ENCODE data around the gene CTLA4.

The CTLA4 gene

GRCh38 chr2:203905656-203906055 is 38.1 kb downstream of the CTLA4 start:
- TF ChIP-seq POLR2AphosphoS5 (IDR thresholded peaks at IDR 0.05; ENCODE audit: low read depth) (no peak), GABPA (IDR thresholded peaks at IDR 0.05; ENCODE audit: low read depth) (no peak), SPI1 (IDR thresholded peaks at IDR 0.05; ENCODE audit: borderline replicate concordance, low read depth) (no peak), REST (IDR thresholded peaks at IDR 0.05; ENCODE audit: insufficient replicate concordance, low read depth) (no peak)
- TF ChIP-seq, protein P1, sequence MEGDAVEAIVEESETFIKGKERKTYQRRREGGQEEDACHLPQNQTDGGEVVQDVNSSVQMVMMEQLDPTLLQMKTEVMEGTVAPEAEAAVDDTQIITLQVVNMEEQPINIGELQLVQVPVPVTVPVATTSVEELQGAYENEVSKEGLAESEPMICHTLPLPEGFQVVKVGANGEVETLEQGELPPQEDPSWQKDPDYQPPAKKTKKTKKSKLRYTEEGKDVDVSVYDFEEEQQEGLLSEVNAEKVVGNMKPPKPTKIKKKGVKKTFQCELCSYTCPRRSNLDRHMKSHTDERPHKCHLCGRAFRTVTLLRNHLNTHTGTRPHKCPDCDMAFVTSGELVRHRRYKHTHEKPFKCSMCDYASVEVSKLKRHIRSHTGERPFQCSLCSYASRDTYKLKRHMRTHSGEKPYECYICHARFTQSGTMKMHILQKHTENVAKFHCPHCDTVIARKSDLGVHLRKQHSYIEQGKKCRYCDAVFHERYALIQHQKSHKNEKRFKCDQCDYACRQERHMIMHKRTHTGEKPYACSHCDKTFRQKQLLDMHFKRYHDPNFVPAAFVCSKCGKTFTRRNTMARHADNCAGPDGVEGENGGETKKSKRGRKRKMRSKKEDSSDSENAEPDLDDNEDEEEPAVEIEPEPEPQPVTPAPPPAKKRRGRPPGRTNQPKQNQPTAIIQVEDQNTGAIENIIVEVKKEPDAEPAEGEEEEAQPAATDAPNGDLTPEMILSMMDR (IDR thresholded peaks at IDR 0.05; ENCODE audit: insufficient read depth, low read length) = no peak

DNA sequence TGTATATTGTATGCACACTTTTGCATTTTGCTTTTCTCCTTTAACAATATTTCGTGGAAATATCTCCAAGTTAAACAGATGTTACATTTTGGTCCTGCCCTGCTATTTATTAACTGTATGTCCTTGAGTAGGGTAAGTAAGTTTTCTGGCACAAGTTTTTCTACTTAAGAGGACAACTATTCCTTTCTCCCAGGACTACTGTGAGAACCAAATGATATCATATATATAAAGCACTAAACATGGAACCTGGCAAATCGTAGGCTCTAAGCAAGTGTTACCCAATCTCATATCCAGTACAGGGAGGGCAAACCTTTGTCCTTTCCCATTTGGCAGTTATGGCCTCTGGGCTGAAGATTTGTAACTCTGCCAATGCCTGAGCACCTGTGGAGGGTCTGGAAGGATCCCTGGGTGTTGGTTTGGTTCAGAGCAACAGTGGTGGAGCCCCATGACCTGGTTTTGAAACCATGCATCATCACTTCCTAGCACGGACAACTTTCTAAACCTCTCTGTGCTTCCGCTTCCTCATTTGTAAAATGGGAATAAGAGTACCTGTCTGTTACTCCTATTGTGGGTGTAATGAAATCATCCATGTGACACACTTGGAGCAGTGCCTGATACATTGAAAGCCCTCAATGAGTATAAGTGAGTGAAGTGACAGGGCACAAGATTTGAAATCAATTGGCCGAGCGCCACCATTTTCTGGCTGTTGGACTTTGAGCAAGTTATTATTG is 40.7 kb downstream of the CTLA4 start:
- TF ChIP-seq POLR2AphosphoS5 (IDR thresholded peaks at IDR 0.05; ENCODE audit: low read depth) (no peak), SPI1 (IDR thresholded peaks at IDR 0.05; ENCODE audit: borderline replicate concordance, low read depth) (peak; percentile 87)
- peak; percentile 58 to 74 for DNase-seq (ENCODE audit: low read depth in 1 of 2, low spot score in 1 of 2)
- Histone ChIP-seq H3K4me3 (replicated peaks; ENCODE audit: insufficient read depth, low read length) (no peak overlapping the region), H3K27me3 (ENCODE audit: insufficient read depth, poor library complexity, severe bottlenecking) (no peaks in the 10 kb centered on the region), H3K27ac (replicated peaks) (peak overlapping the region; percentile 61)

More at GRCh38 chr2:203905656-203906055, 38.1 kb downstream of the CTLA4 start:
- no peak overlapping the region for H3K4me3 ChIP-seq (replicated peaks; ENCODE audit: insufficient read depth, low read length)
- no peaks in the 10 kb centered on the region for H3K27me3 ChIP-seq (ENCODE audit: insufficient read depth, poor library complexity, severe bottlenecking)
- H3K27ac ChIP-seq (replicated peaks) = no peak overlapping the region
- no peak for DNase-seq (ENCODE audit: low read depth in 1 of 2, low spot score in 1 of 2)

GRCh38 chr2:203908797-203909185 is 41.2 kb downstream of the CTLA4 start:
- 0 out of 2 replicates have a peak overlapping the region, but pooled peaks have one; percentile 21 for H3K27ac ChIP-seq (replicated peaks)
- DNase-seq (ENCODE audit: low read depth in 1 of 2, low spot score in 1 of 2) = no peak
- H3K4me3 ChIP-seq (replicated peaks; ENCODE audit: insufficient read depth, low read length) = no peak overlapping the region
- TF ChIP-seq POLR2AphosphoS5 (IDR thresholded peaks at IDR 0.05; ENCODE audit: low read depth) (no peak), SPI1 (IDR thresholded peaks at IDR 0.05; ENCODE audit: borderline replicate concordance, low read depth) (no peak), REST (IDR thresholded peaks at IDR 0.05; ENCODE audit: insufficient replicate concordance, low read depth) (no peak), GABPA (IDR thresholded peaks at IDR 0.05; ENCODE audit: low read depth) (no peak)
- TF ChIP-seq, protein P1 (IDR thresholded peaks at IDR 0.05; ENCODE audit: insufficient read depth, low read length) = no peak
- no peaks in the 10 kb centered on the region for H3K27me3 ChIP-seq (ENCODE audit: insufficient read depth, poor library complexity, severe bottlenecking)

DNA sequence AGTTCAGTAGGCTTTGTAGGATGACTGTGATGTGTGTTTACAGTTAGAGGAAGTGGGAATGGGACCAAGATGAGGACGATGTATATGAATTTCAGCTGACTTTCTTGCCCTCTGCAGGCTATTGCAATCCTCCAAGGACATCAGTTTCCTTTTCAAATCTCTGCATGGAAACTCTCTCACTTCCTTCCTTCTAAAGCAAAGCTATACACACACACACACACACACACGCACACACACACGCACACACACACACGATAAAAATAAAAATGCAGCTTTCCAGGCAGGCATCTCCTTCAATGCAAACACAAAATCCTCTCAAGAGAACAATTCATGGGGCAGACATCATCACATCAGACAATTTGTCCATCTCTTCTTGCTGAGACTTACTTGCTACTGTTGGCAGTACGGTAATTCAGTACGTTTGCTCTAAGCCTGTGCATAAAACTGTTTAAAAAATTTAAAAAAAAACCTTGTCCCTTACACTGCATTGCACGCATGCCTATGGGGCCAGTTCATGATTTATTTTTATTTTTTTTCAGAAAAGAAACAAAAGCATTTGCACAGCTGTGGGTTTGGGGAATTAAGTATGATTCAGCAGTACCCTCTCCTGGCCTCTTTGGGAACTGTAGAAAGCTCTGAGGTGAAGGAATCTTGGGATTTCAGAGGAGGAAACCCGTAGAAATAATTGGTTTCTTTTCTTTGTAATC is 41.8 kb downstream of the CTLA4 start:
- peaks cover 2% of the 10 kb centered on the region for H3K27me3 ChIP-seq (ENCODE audit: insufficient read depth, poor library complexity, severe bottlenecking)
- TF ChIP-seq POLR2AphosphoS5 (IDR thresholded peaks at IDR 0.05; ENCODE audit: low read depth) = no peak
- TF ChIP-seq, protein P1 (IDR thresholded peaks at IDR 0.05; ENCODE audit: insufficient read depth, low read length) = peak; percentile 30
- TF ChIP-seq GABPA (IDR thresholded peaks at IDR 0.05; ENCODE audit: low read depth) = no peak
- TF ChIP-seq SPI1 (IDR thresholded peaks at IDR 0.05; ENCODE audit: borderline replicate concordance, low read depth) = peak; percentile 57
- no peak for TF ChIP-seq REST (IDR thresholded peaks at IDR 0.05; ENCODE audit: insufficient replicate concordance, low read depth)
- 0 out of 2 replicates have a peak overlapping the region, but pooled peaks have one; percentile 21 for H3K27ac ChIP-seq (replicated peaks)
- DNase-seq (ENCODE audit: low read depth in 1 of 2, low spot score in 1 of 2) = peak; percentile 15 to 55
- no peak overlapping the region for H3K4me3 ChIP-seq (replicated peaks; ENCODE audit: insufficient read depth, low read length)
